Upper lobe of left lung (tissue), 6 donors: Measurements from ENCODE around the gene CDH5. TPM values are rescaled to one million over a fixed set of nuclear protein-coding genes. Genes with fewer than 3 reads are reported as not detected.

Source experiments
- ATAC-seq, 2 donors: fragments of 200-7000 bp; cut with Tn5 transposase; one replicate each; pipeline ENCODE4 v1.9.1; 2022; ENCODE audit warnings: mild to moderate bottlenecking in 2 of 2, moderate library complexity in 2 of 2; ENCODE audit not compliant: low FRiP score in 2 of 2
- DNase-seq, 2 donors: peaks; one replicate each; pipeline ENCODE4 v3.0.0-alpha.2; 2019 to 2020
- H3K27ac ChIP-seq, 4 donors: fragments of 200-600 bp; sonication (generic); one replicate each; pipeline ENCODE4 v1.5.1; 2016 to 2019
- H3K27me3 ChIP-seq, 4 donors: fragments of 200-600 bp; sonication (generic); one replicate each; pipeline ENCODE4 v1.5.1; 2017 to 2019
- H3K36me3 ChIP-seq, 4 donors: fragments of 200-600 bp; sonication (generic); one replicate each; pipeline ENCODE4 v1.5.1; 2016 to 2019
- H3K4me1 ChIP-seq, 4 donors: fragments of 200-600 bp; sonication (generic); one replicate each; pipeline ENCODE4 v1.5.1; 2018 to 2019
- H3K4me3 ChIP-seq, 4 donors: fragments of 200-600 bp; sonication (generic); one replicate each; pipeline ENCODE4 v1.5.1; 2017 to 2019; ENCODE audit warnings: mild to moderate bottlenecking in 2 of 4, moderate library complexity in 1 of 4
- H3K9me3 ChIP-seq, 4 donors: fragments of 200-600 bp; sonication (generic); one replicate each; pipeline ENCODE4 v1.5.1; 2018 to 2019
- EP300 ChIP-seq, 4 donors: sonication (generic); formaldehyde crosslinking; IDR thresholded peaks; one replicate each; pipeline ENCODE4 v1.5.1; 2017; ENCODE audit warnings: antibody characterized with exemption in 4 of 4, control low read depth in 2 of 4
- POLR2A ChIP-seq, 4 donors: fragments of 450-650 bp; IDR thresholded peaks; one replicate each; pipeline ENCODE4 v1.5.1; 2016 to 2017; ENCODE audit warnings: antibody characterized with exemption in 4 of 4, mild to moderate bottlenecking in 2 of 4
- POLR2AphosphoS5 ChIP-seq, 2 donors: sonication (generic); formaldehyde crosslinking; IDR thresholded peaks; one replicate each; pipeline ENCODE4 v1.5.1; 2017; ENCODE audit warnings: antibody characterized with exemption in 2 of 2
- WGBS, 2 donors: methylation state at CpG; one replicate each; pipeline ENCODE4 v1.1.5; 2017 to 2018; 5-methylcytosine and 5-hydroxymethylcytosine counted together
- total RNA-seq, 6 donors: library from RNA; depleted of rRNA in 4 of 6; stranded (reverse); fragments of >200 nt in 4 of 6; gene quantifications; one replicate each; pipeline versions ENCODE4 v1.1.0 to v1.2.1, GENCODE V29; 2016 to 2021
- TF ChIP-seq, protein P1 (sequence below), 6 experiments: fragments of 450-650 bp in 4 of 6; fragments of 200-600 bp in 2 of 6; sonication (generic) in 2 of 6; IDR thresholded peaks; one replicate each; pipeline ENCODE4 v1.5.1; 2016 to 2019; ENCODE audit warnings: antibody characterized with exemption in 6 of 6
- donor health status: DM: no; HTN: no; CAD: no; lungs with moderate emphysema.
- donor health status: DM: no; HTN: yes; CAD: no; lungs with severe emphysema.

CDH5 gene
- total RNA-seq, 6 donors from 2014 or later: 54.5 to 146 (median 89.8) TPM

DNA sequence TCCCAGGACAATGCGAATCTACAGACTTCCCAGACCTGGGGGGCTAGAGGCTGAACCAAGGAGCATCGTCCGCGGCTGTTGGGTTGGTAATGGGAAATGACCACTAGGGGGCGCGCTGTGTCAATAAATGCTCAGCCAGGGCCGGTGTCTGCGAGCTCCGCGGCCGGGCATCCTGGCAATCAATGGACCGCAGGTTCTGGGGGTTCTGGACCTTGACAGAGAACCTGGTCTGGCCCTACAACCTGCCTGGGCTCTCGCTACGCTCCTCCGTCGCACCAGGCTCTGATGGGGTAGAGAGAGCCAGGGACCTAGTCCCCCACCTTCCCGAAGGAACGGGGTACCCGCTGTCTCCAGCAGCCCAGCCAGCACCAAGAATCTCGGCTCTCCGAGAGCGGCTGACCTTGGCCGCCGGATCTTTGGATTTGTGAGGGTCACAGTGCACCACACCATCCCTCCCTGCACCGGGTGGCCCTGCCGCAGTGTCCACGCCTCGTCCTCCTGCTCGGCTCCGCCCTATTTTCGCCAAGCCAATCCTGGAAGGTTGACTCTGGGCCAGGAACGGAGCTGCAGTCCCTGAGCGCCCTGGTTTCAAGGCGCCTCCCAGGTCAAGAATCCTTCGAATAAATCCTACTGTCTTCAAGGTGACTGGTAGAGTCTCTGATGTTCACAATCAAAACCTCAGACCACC lies 40.2 kb downstream of the CDH5 start:
- H3K27ac ChIP-seq: peak overlapping the region; percentile 12 to 71 (median 52)
- WGBS, 2 donors: 0% methylated on average over 4 to 22 of the region's 35 CpGs
- DNase-seq (peak; percentile 87 to 89), ATAC-seq (peak; percentile 91 to 95)
- H3K27me3 ChIP-seq: no peaks in the 10 kb centered on the region
- TF ChIP-seq, protein P1, sequence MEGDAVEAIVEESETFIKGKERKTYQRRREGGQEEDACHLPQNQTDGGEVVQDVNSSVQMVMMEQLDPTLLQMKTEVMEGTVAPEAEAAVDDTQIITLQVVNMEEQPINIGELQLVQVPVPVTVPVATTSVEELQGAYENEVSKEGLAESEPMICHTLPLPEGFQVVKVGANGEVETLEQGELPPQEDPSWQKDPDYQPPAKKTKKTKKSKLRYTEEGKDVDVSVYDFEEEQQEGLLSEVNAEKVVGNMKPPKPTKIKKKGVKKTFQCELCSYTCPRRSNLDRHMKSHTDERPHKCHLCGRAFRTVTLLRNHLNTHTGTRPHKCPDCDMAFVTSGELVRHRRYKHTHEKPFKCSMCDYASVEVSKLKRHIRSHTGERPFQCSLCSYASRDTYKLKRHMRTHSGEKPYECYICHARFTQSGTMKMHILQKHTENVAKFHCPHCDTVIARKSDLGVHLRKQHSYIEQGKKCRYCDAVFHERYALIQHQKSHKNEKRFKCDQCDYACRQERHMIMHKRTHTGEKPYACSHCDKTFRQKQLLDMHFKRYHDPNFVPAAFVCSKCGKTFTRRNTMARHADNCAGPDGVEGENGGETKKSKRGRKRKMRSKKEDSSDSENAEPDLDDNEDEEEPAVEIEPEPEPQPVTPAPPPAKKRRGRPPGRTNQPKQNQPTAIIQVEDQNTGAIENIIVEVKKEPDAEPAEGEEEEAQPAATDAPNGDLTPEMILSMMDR (IDR thresholded peaks at IDR 0.05): peak; percentile 82 to 96 (median 92)
- TF ChIP-seq POLR2A (IDR thresholded peaks at IDR 0.05): no peak
- no peaks in the 10 kb centered on the region for H3K9me3 ChIP-seq
- H3K4me1 ChIP-seq: peaks cover 18 to 28% (median 26%) of the 10 kb centered on the region in 4 donors
- H3K36me3 ChIP-seq: peaks cover 0 to 25% (median 8%) of the 10 kb centered on the region in 4 donors
- peak overlapping the region; percentile 24 to 58 (median 46) for H3K4me3 ChIP-seq

DNA sequence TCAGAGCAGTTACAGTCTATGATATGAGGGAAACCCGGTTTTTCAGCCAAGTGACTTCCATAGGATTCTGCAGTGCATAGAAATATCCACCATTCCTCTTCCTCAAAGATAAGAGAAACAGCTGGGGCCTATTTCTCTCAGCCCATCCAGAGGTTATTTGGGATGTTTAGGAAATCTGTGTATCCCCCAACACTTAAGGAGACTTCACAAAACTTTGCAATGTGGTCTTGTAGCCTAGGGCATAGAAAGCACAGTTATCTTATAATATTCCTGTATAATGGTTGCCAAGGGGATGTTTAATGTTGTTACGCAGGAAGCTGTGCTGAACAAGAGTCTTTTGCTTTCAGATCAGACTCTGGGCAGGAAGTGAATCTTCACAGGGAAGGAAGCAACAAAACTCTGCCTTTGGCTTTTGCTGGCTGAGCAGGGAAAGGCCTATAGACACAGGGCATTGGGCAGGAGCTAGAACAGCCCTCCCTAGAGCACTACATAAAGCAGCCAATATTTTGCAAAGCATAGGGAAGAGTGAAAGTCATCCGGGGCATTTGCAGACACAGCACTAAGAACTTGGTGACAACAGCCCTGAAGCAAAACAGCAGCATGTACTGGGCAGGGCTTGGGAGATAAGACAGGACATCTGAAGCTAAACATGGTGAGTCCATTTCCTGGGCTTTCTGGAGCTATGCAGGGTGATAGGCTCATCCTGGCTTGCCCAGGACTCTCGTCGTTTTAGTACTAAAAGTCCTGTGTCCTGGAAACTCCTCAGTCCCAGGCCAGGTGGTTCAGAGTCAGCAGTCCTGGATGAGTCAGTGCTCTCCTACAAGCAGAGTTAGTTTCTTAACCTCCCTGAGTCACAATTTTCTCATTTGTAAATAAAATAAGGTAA lies 41.9 kb downstream of the CDH5 start:
- Histone ChIP-seq H3K27me3 (no peaks in the 10 kb centered on the region), H3K4me3 (peak overlapping the region in 2 of 4 donors; percentile 21 to 26), H3K4me1 (peaks cover 18 to 28% (median 26%) of the 10 kb centered on the region in 4 donors), H3K9me3 (no peaks in the 10 kb centered on the region), H3K27ac (peak overlapping the region; percentile 57 to 77 (median 66)), H3K36me3 (peaks cover 0 to 16% (median 2%) of the 10 kb centered on the region in 4 donors)
- DNase-seq: no peak
- peak; percentile 37 to 52 for ATAC-seq
- 44 to 45% methylated on average over 5 of the region's 5 CpGs for WGBS, 2 donors
- TF ChIP-seq, protein P1 (IDR thresholded peaks at IDR 0.05): no peak
- TF ChIP-seq EP300 (IDR thresholded peaks at IDR 0.05) (peak in 2 of 4 donors; percentile 15 to 16), POLR2AphosphoS5 (IDR thresholded peaks at IDR 0.05) (peak in 1 of 2 donors; percentile 29)

DNA sequence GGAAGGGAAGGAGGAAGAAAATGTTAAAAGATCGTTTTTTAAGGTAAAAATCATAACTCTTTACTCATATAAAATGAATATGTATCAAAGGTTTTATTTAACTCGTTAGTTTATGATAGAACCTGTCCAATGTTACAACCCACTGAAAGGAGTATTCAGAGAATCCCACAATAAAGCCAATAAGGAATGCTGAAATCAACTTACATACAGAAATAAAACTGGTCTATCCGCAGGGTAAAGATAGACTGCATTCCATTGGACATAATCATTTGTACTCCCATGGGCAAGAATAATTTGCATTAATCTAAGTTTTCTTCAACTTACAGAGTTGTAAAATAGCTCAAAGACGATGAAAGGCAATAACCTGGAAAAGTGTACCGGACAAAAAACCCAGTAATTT lies 42.7 kb downstream of the CDH5 start:
- H3K4me1 ChIP-seq: peaks cover 18 to 28% (median 26%) of the 10 kb centered on the region in 4 donors
- H3K27me3 ChIP-seq: no peaks in the 10 kb centered on the region
- peak overlapping the region in 1 of 4 donors; percentile 26 for H3K4me3 ChIP-seq
- H3K9me3 ChIP-seq: no peaks in the 10 kb centered on the region
- no peak for ATAC-seq
- 65 to 67% methylated on average over 5 of the region's 5 CpGs for WGBS, 2 donors
- no peak for DNase-seq
- H3K27ac ChIP-seq: peak overlapping the region in 3 of 4 donors; percentile 65 to 77 (median 67)
- H3K36me3 ChIP-seq: peaks cover 0 to 11% (median 0%) of the 10 kb centered on the region in 4 donors
- TF ChIP-seq POLR2A (IDR thresholded peaks at IDR 0.05) (no peak), EP300 (IDR thresholded peaks at IDR 0.05) (no peak), POLR2AphosphoS5 (IDR thresholded peaks at IDR 0.05) (no peak)
- TF ChIP-seq, protein P1 (IDR thresholded peaks at IDR 0.05): no peak

DNA sequence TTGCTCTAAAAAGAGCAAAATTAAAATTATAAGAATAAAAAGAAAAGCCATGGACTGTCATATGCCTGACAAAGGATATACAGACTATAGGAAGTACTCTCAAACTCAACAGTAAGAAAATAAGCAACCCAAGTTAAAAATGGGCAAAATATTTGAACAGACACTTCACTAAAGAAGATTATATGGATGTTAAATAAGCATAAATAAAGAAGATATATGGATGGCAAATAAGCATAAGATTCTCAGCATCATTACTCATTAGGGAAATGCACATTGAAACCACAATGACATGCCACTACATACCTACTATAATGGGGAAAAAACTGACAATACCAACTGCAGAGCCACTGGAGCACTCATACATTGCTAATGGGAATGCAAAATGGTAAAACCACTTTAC lies 45.7 kb downstream of the CDH5 start:
- Histone ChIP-seq H3K27ac (no peak overlapping the region), H3K9me3 (no peaks in the 10 kb centered on the region), H3K27me3 (no peaks in the 10 kb centered on the region), H3K4me3 (no peak overlapping the region), H3K36me3 (peaks cover 0 to 3% (median 0%) of the 10 kb centered on the region in 4 donors), H3K4me1 (peaks cover 11 to 23% (median 18%) of the 10 kb centered on the region in 4 donors)
- DNase-seq (no peak), ATAC-seq (no peak)
- no peak for TF ChIP-seq POLR2A (IDR thresholded peaks at IDR 0.05)
- no peak for TF ChIP-seq EP300 (IDR thresholded peaks at IDR 0.05)
- TF ChIP-seq, protein P1 (IDR thresholded peaks at IDR 0.05): no peak
- TF ChIP-seq POLR2AphosphoS5 (IDR thresholded peaks at IDR 0.05): no peak
